ENCODE data around the gene KANK4.
"Not testable (repeated sequence)": the region's sequence is repeated elsewhere in the genome, so short reads cannot be mapped to it uniquely, and the experiment has no call there.

Gene KANK4

GRCh38 chr1:62233926-62234450, 85.2 kb downstream of the KANK4 start:
- no peak for DNase-seq

GRCh38 chr1:62232871-62233278, 86.4 kb downstream of the KANK4 start:
- DNase-seq: no peak

- no peak for DNase-seq
These were observed 88.5 kb downstream of the KANK4 start for GRCh38 chr1:62230718-62231117.

DNA sequence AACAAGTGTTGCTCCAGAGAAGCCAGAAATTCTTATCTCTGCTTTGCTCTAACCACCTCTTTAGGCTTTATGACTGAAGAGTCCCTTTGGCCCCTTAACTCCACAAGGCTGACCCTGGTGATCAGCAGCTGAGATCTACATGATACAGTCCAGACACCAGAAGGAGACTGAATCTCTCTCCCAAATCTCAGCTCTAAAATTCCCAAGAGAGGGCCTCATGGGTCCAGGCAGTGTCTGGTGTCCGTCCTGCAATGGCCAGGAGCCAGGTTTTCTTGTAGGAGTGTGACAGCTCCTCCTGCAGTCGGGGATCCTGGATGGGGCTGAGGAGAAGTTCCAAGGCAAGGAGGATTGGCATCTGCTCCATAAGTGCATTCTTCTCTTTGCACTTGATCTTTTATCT, 89.3 kb downstream of the KANK4 start:
- DNase-seq: no peak

DNA sequence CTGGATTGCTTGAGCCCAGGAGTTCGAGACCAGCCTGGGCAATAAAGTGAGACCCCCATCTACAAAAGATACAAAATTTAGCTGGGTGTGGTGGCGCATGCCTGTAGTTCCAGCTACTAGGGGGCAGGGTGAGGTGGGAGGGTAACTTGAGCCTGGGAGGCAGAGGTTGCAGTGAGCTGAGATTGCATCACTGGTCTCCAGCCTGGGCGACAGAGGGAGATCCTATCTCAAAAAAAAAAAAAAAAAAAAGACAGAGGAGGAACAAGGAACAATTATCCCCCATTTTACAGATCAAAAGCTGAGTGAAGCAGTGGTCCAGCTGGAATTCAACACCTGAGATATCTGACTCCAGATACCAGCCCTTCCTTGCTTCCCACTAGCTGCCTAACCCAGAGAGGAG, 89.8 kb downstream of the KANK4 start:
- DNase-seq: no peak

DNA sequence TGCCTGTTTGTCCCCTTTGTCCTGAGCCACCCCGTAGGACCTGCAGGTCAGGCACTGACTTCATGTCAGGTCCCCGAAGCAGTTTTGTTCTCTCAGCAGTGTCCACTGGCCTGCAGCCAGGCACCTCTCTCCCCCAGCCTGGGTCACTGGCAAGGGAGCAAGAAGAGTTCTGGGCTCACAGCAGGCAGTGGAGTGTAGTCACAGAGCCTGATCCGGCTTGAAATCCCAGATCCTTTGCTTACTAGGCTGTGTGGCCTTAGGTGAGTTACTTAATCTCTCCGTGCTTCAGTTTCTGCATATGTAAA, 90.4 kb downstream of the KANK4 start:
- DNase-seq: no peak

DNA sequence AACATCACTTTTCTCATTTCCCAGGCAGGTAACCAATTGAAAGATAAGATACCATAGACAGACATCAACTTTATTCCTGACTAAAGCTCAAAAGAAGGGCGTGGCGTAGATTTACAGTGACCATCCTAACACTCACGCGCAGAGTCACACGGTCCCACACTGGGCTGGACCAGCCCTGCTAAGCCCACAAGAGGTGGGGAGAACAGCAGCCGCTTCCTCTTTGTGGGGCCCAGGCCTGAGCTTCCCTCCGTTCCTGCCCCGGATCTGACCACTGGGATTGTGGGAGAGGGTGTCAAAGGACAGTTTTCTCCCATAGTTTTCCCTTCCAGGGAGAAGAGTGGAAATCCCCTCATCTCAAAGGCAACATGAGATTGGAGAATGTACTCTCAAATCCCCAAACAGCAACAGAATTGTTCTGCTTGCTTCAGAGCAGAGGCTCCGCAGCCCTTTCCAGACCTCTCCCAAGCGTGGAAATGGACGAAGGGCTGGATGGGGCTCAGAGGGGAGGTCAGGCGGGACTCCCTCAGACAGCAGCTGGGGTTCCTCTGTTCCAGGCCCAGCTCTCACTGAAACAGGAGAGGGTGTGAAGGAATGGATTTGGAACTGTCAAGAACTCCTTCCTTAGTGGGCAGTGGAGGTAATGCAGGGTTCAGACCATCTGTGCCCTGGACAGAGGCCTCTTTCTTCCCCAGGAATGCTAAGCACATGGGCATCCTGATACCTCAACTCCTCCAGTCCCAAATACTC, 90.9 kb downstream of the KANK4 start:
- DNase-seq: no peak

GRCh38 chr1:62227496-62227895, 91.7 kb downstream of the KANK4 start:
- no peak for DNase-seq

DNA sequence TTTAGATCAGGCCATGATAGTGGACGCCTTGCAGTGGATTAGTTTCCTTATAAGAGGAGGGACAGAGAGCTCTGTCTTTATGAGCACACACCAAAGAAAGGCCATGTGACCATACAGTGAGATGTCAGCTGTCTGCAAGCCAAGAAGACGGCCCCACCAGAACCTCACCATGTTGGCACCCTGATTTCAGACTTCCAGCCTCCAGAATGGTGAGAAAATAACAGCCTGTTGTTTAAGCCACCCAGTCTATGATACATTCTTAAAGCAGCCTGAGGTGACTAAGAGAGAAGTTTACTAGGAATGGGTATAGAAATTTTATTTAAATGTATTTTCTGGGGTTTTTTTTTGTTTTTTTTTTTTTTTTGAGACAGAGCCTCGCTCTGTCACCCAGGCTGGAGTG, 95.1 kb downstream of the KANK4 start:
- no peak for DNase-seq

- no peak for DNase-seq
These were observed 96.9 kb downstream of the KANK4 start for GRCh38 chr1:62222321-62222720.

DNA sequence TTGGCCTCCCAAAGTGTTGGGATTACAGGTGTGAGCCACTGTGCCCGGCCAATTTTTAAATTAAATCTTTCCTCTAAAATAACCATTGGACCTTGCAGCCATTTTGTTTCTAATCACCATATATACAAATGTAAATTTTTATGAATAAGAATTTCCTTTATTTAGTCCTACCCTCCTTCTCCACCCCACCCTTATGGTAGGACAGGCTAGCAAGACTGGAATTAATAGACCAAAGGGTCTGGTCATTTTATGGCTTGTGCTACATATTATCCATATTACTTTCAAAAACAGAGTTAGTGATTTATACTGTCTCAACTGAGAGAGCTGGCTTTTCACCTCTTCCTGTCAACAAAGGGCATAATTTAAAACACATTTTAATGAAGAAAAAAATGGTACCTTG, 98.1 kb downstream of the KANK4 start:
- no peak for DNase-seq

DNA sequence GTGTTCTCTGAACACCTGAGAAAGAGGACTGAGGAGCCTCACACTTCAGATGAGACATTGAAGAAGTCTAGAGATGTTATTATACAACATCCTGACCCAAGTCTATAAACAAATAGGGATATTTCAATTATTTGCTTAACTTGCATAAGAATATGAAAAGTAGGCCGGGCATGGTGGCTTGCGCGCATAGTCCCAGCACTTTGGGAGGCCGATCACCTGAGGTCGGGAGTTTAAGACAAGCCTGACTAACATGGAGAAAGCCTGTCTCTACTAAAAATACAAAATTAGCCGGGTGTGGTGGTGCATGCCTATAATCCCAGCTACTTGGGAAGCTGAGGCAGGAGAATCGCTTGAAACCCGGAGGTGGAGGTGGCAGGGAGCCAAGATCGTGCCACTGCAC, 98.8 kb downstream of the KANK4 start:
- DNase-seq: not testable (repeated sequence)

DNA sequence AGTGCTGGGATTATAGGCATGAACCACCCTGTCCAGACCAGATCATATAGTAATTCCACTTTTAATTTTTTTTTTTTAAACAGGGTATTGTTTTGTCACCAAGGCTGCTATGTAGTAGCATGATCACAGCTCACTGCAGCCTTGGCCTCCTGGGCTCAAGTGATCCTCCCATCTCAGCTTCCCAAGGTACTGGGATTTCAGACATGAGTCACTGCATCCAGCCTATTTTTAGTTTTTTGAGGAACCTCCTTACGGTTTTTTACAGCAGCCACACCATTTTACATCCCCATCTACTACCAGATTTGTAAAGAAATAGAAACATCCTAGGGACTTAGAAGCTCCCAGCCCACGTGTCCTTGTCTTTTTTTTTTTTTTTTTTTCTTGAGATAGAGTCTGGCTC, 100.6 kb downstream of the KANK4 start:
- DNase-seq: no peak

- DNase-seq: no peak
These were observed 105.9 kb downstream of the KANK4 start for GRCh38 chr1:62213075-62213914.

GRCh38 chr1:62212411-62212810, 106.8 kb downstream of the KANK4 start:
- no peak for DNase-seq

DNA sequence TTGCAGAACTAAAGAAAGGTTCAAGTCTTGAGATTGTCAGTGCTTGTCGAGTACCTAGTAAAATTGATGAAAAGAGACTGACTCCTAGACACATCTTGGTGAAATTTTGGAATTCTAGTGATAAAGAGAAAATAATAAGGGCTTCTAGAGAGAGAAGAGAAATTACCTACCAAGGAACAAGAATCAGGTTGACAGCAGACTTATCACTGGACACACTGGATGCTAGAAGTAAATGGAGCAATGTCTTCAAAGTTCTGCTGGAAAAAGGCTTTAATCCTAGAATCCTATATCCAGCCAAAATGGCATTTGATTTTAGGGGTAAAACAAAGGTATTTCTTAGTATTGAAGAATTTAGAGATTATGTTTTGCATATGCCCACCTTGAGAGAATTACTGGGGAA, 108.3 kb downstream of the KANK4 start:
- no peak for DNase-seq

GRCh38 chr1:62209931-62210595, 109.2 kb downstream of the KANK4 start:
- no peak for DNase-seq

- no peak for DNase-seq
These were observed 110.3 kb downstream of the KANK4 start for GRCh38 chr1:62208970-62209369.

GRCh38 chr1:62208087-62208486, 111.1 kb downstream of the KANK4 start:
- no peak for DNase-seq

DNA sequence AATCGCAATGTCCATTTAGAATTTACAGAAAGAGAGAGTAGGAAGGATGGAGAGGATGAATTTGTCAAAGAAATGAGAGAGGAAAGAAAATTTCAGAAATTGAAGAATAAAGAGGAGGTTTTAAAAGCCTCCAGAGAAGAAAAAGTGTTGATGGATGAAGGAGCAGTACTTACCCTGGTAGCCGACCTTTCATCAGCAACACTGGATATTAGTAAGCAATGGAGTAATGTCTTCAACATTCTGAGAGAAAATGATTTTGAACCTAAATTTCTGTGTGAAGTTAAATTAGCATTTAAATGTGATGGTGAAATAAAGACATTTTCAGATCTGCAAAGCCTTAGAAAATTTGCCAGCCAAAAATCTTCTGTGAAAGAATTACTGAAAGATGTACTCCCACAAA, 112.0 kb downstream of the KANK4 start:
- DNase-seq: no peak

DNA sequence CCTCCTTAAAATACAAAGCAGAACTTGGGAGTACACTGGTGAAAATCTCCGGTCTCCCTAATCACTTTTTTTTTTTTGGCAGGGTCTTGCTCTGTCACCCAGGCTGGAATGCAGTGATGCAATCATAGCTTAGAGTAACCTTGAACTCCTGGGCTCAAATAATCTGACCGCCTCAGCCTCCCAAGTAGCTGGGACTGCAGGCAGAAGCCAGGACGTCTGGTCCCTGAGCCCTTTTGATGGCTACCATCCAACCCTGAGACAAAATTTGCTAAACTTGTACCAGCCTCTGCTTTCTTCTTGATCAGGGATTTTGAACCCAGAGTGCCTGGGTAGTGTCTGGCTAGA, 120.5 kb downstream of the KANK4 start:
- no peak for DNase-seq

DNA sequence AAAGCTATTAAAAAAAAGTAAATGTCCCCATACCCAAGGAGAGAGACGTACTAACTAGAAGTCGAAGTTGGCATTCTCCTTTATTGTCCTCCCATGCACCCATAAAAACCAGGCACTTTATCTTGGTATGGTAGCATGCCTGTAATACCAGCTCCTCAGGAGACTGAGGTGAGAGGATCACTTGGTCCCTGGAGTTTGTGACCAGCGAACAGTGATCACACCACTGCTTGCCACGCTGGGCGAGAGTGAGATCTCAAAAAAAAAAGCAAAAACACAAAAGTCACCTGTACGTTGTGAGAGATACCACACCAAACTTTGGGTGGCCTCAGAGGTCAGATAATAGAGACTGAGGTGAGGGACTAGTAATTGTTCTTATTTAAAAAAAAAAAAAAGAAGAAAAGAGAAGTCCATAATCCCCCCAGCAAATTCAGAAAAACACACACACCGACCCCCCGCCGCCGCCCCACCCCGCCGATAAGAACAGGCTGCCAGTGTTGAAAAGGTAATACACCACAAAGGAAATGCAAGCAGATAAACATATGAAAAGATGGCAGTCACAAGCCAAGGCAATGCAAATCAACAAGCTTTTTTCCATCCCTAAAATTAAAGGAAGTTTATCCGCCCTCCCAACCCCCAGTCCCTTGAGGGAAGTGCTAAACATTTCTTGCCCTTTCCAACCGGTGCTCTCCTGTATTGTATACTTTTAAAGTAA, 121.0 kb downstream of the KANK4 start:
- DNase-seq: no peak

- no peak for DNase-seq
These were observed 123.0 kb downstream of the KANK4 start for GRCh38 chr1:62196086-62196690.
